A549 (cell line): Measurements from ENCODE around the gene NCBP2. TPM values are rescaled to one million over a fixed set of nuclear protein-coding genes. Genes with fewer than 3 reads are reported as not detected.

ENCODE experiments used
- ATAC-seq, 2 experiments: fragments of 200-7000 bp in 1 of 2; fragments of >200 bp in 1 of 2; cut with Nextera tagmentation in 1 of 2; cut with Tn5 transposase in 1 of 2; 3 replicates each; pipeline versions ENCODE4 v1.8.0 to v1.9.1; 2018 to 2020; ENCODE audit warnings: mild to moderate bottlenecking in 1 of 2, moderate library complexity in 1 of 2
- CTCF ChIA-PET: fragments of 300-600 bp; sonication (Branson Sonifier 250); formaldehyde crosslinking; extraction: SDS; loops from one replicate; lab custom pipeline; 2021; ENCODE audit warnings: antibody characterized with exemption, inconsistent platforms; lab: Yijun Ruan, JAX
- POLR2A ChIA-PET: fragments of 350-600 bp; formaldehyde crosslinking; extraction: SDS; loops from one replicate; lab custom pipeline; 2021; ENCODE audit warnings: antibody characterized with exemption, inconsistent platforms; lab: Yijun Ruan, JAX
- DNase-seq, 2 experiments: peaks; one replicate each; pipeline versions ENCODE4 v3.0.0 to v3.0.0-alpha.2; 2011 to 2016; ENCODE audit warnings: low read depth in 1 of 2, low spot score in 1 of 2
- FAIRE-seq: peaks from 2 replicates; lab custom pipeline; 2011; peaks lifted over from hg19 to GRCh38; lab: Jason Lieb, UNC
- H3K27ac ChIP-seq, 2 experiments: fragments of >200 bp; sonication (Bioruptor Twin); formaldehyde crosslinking; 3 replicates each; pipeline ENCODE4 v1.5.1; 2016 to 2017
- H3K4me1 ChIP-seq: fragments of >200 bp; sonication (Bioruptor Twin); formaldehyde crosslinking; 3 replicates; pipeline ENCODE4 v1.6.1; 2016
- H3K4me2 ChIP-seq: fragments of >200 bp; sonication (Bioruptor Twin); formaldehyde crosslinking; 3 replicates; pipeline ENCODE4 v1.6.1; 2016
- H3K4me3 ChIP-seq: fragments of >200 bp; sonication (Bioruptor Twin); formaldehyde crosslinking; 3 replicates; pipeline ENCODE4 v1.5.1; 2016
- H3K9me3 ChIP-seq: fragments of >200 bp; sonication (Bioruptor Twin); formaldehyde crosslinking; 3 replicates; pipeline ENCODE4 v1.6.1; 2016
- BHLHE40 ChIP-seq: IDR thresholded peaks from 2 replicates; pipeline ENCODE4 v1.6.1; 2012; ENCODE audit warnings: low read depth, low read length, inconsistent platforms
- CBX2 ChIP-seq: fragments of 200-600 bp; sonication (generic); IDR thresholded peaks from 2 replicates; pipeline ENCODE4 v1.6.1; 2016; ENCODE audit warnings: low read depth, mild to moderate bottlenecking, borderline replicate concordance
- CBX8 ChIP-seq: fragments of 200-600 bp; sonication (generic); IDR thresholded peaks from 2 replicates; pipeline ENCODE4 v1.6.1; 2016
- CEBPB ChIP-seq, 2 experiments: fragments of >200 bp in 1 of 2; sonication (Bioruptor Twin) in 1 of 2; formaldehyde crosslinking in 1 of 2; IDR thresholded peaks; 2 replicates each; pipeline ENCODE4 v1.6.1; 2012 to 2016
- CHD2 ChIP-seq: fragments of 150-350 bp; IDR thresholded peaks from 2 replicates; pipeline ENCODE4 v1.6.1; 2014; ENCODE audit warnings: low read length; ENCODE audit not compliant: partially characterized antibody
- EHF ChIP-seq: fragments of 250-450 bp; sonication (Bioruptor Pico); IDR thresholded peaks from 2 replicates; pipeline ENCODE4 v1.5.0; 2020; ENCODE audit warnings: mild to moderate bottlenecking
- ESRRA ChIP-seq: fragments of 150-350 bp; IDR thresholded peaks from 2 replicates; pipeline ENCODE4 v1.6.1; 2014; ENCODE audit warnings: mild to moderate bottlenecking, low read length, borderline replicate concordance
- FOSB ChIP-seq: fragments of 250-450 bp; sonication (Bioruptor Pico); IDR thresholded peaks from 2 replicates; pipeline ENCODE4 v1.5.0; 2020; ENCODE audit warnings: mild to moderate bottlenecking, moderate library complexity
- HEYL ChIP-seq: fragments of 250-450 bp; sonication (Bioruptor Pico); IDR thresholded peaks from 2 replicates; pipeline ENCODE4 v1.8.0; 2021; ENCODE audit warnings: mild to moderate bottlenecking, moderate library complexity
- HOXA7 ChIP-seq: fragments of 250-450 bp; sonication (Bioruptor Pico); IDR thresholded peaks from 2 replicates; pipeline ENCODE4 v1.5.0; 2020; ENCODE audit warnings: mild to moderate bottlenecking, moderate library complexity
- HOXB5 ChIP-seq: fragments of 250-450 bp; sonication (Bioruptor Pico); IDR thresholded peaks from 2 replicates; pipeline ENCODE4 v1.5.0; 2020; ENCODE audit warnings: mild to moderate bottlenecking, moderate library complexity
- JUN ChIP-seq, 2 experiments: fragments of >200 bp; sonication (Bioruptor Twin); formaldehyde crosslinking; IDR thresholded peaks; 2 replicates in 1 of 2; 3 replicates in 1 of 2; pipeline ENCODE4 v1.6.1; 2016 to 2017
- KDM1A ChIP-seq: fragments of 200-600 bp; sonication (generic); IDR thresholded peaks from 2 replicates; pipeline ENCODE4 v1.6.1; 2016; ENCODE audit warnings: low read depth, mild to moderate bottlenecking
- KDM5A ChIP-seq: fragments of 200-600 bp; sonication (generic); IDR thresholded peaks from 2 replicates; pipeline ENCODE4 v1.6.1; 2016; ENCODE audit warnings: antibody characterized with exemption, mild to moderate bottlenecking
- MAFK ChIP-seq: fragments of 450-650 bp; IDR thresholded peaks from 2 replicates; pipeline ENCODE4 v1.6.1; 2014; ENCODE audit not compliant: partially characterized antibody
- NR3C1 ChIP-seq: fragments of >200 bp; sonication (Bioruptor Twin); formaldehyde crosslinking; IDR thresholded peaks from 3 replicates; pipeline ENCODE4 v1.6.1; 2017
- PHF8 ChIP-seq: fragments of 200-600 bp; sonication (generic); IDR thresholded peaks from 2 replicates; pipeline ENCODE4 v1.6.1; 2016; ENCODE audit warnings: low read depth, mild to moderate bottlenecking, antibody characterized with exemption, moderate library complexity, borderline replicate concordance
- POLR2A ChIP-seq: IDR thresholded peaks from 2 replicates; pipeline ENCODE4 v1.6.1; 2012; ENCODE audit warnings: mild to moderate bottlenecking, low read length
- RAD21 ChIP-seq, 2 experiments: fragments of >200 bp in 1 of 2; sonication (Bioruptor Twin) in 1 of 2; formaldehyde crosslinking in 1 of 2; IDR thresholded peaks in 1 of 2; conservative IDR thresholded peaks in 1 of 2; 2 replicates in 1 of 2; 3 replicates in 1 of 2; pipeline ENCODE4 v1.6.1; 2012 to 2018; ENCODE audit warnings: inconsistent platforms in 1 of 2
- RCOR1 ChIP-seq: fragments of 150-350 bp; IDR thresholded peaks from 2 replicates; pipeline ENCODE4 v1.6.1; 2014; ENCODE audit warnings: antibody characterized with exemption, low read length, low read depth
- TP53 ChIP-seq: fragments of 250-450 bp; sonication (Bioruptor Pico); IDR thresholded peaks from 2 replicates; pipeline ENCODE4 v1.5.0; 2021; ENCODE audit warnings: mild to moderate bottlenecking, moderate library complexity
- ZC3H11A ChIP-seq: fragments of 450-650 bp; IDR thresholded peaks from 2 replicates; pipeline ENCODE4 v1.6.1; 2014; ENCODE audit warnings: antibody characterized with exemption, mild to moderate bottlenecking
- WGBS: methylation state at CpG from one replicate; pipeline ENCODE4 v1.1.6; 2017; ENCODE audit errors: missing lambda C conversion rate; 5-methylcytosine and 5-hydroxymethylcytosine counted together
- polyA plus RNA-seq, 4 experiments: library from polyadenylated mRNA; depleted of rRNA in 3 of 4; stranded (reverse); fragments of >200 nt; fragmentation: RNase III in 1 of 4; extraction: RNeasy Plus Mini Kit Qiagen cat#74134 plus additional on column Dnase treatment in 1 of 4; gene quantifications; 2 replicates in 3 of 4; 3 replicates in 1 of 4; pipeline ENCODE4 v1.2.3, GENCODE V29; 2011 to 2017

The NCBP2 gene
- polyA plus RNA-seq, 2 of the 4 experiments (the other 2 are of a cell fraction), result 63.6 to 68.0 TPM

DNA sequence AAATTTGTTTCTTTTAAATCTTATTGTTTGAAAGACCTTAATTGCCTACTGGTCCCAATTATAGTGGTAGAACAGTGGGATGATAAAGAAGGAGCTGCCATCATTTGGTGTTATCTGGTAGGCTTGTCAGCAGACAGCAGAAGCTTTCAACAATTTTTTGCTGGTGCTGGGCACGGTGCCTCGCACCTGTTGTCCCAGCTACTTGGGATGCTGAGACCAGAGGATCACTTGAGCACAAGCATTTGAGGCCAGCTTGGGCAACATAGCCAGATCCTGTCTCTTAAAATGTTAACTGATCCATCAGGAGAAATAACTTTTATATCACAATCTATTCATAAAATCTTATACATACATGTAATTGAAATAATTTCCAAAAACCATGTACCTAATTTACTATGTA lies 38.6 kb downstream of the NCBP2 start:
- no peak overlapping the region for H3K4me3 ChIP-seq
- ATAC-seq (no peak), DNase-seq (no peak), FAIRE-seq (no peak)
- H3K27ac ChIP-seq, result no peak overlapping the region
- ChIA-PET CTCF (no interaction called here), POLR2A (no interaction called here)
- no peak for TF ChIP-seq HOXB5
- TF ChIP-seq EHF, result no peak
- no peak for TF ChIP-seq BHLHE40
- TF ChIP-seq CBX8, result no peak
- no peak for TF ChIP-seq HOXA7 (CRISPR knock-in tag)
- 100% methylated on average over 2 of the region's 2 CpGs for WGBS
- H3K4me2 ChIP-seq, result no peak overlapping the region
- H3K4me1 ChIP-seq, result no peaks in the 10 kb centered on the region
- no peaks in the 10 kb centered on the region for H3K9me3 ChIP-seq

- ChIA-PET CTCF (interaction anchor here (0.6 kb wide), 3 partner anchors 9 to 346 kb away, joined by 3 to 5 read pairs (median 4); no protein-coding TSS in a partner anchor), POLR2A (no interaction called here)
- H3K4me2 ChIP-seq, result no peak overlapping the region
- H3K4me3 ChIP-seq, result no peak overlapping the region
- FAIRE-seq (no peak), ATAC-seq (no peak), DNase-seq (no peak)
- H3K4me1 ChIP-seq, result no peaks in the 10 kb centered on the region
- WGBS, result 92% methylated on average over 1 of the region's 1 CpG
- TF ChIP-seq TP53 (CRISPR knock-in tag) (no peak), FOSB (no peak), ZC3H11A (no peak), RAD21 (conservative IDR thresholded peaks at IDR 0.05 in 1 of 2, IDR thresholded peaks at IDR 0.05 in 1 of 2) (no peak), HEYL (no peak), PHF8 (no peak), ESRRA (no peak)
- no peak overlapping the region for H3K27ac ChIP-seq
- H3K9me3 ChIP-seq, result no peaks in the 10 kb centered on the region
Measured at GRCh38 chr3:196902296-196902695, 40.0 kb downstream of the NCBP2 start.

DNA sequence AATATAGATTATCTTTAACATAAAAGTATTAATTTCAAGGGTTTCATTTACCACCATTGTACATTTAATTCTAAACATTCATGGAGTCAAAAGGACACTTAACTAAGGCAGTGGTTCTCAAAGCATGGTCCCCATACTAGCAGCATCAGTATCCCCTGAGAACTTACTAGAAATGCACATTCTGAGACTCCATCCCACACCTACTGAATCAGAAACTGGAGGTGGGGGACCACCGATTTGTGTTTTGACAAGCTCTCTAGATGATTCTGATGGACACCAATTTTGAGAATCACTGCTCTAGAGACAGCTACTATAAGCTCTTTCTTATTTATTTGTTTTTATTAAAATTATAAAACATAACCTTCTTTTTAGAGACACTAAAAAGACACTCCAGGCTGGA lies 40.6 kb downstream of the NCBP2 start:
- no peak overlapping the region for H3K27ac ChIP-seq
- no peak for FAIRE-seq
- ChIA-PET POLR2A (no interaction called here), CTCF (interaction anchor here (0.6 kb wide), 3 partner anchors 10 to 345 kb away, joined by 3 to 5 read pairs (median 4); no protein-coding TSS in a partner anchor)
- WGBS, result 76% methylated on average over 1 of the region's 1 CpG
- no peak overlapping the region for H3K4me3 ChIP-seq
- no peak for ATAC-seq
- H3K4me1 ChIP-seq, result no peaks in the 10 kb centered on the region
- TF ChIP-seq CHD2, result no peak
- no peak for TF ChIP-seq EHF
- no peak for TF ChIP-seq NR3C1
- TF ChIP-seq JUN (IDR thresholded peaks at IDR 0.05), result no peak
- no peak for TF ChIP-seq PHF8
- TF ChIP-seq MAFK, result no peak
- no peak for TF ChIP-seq CBX8
- TF ChIP-seq POLR2A, result no peak
- TF ChIP-seq CEBPB (IDR thresholded peaks at IDR 0.05), result no peak
- no peak for TF ChIP-seq CBX2
- TF ChIP-seq RCOR1, result no peak
- no peak for TF ChIP-seq KDM1A
- H3K9me3 ChIP-seq, result no peaks in the 10 kb centered on the region
- no peak for DNase-seq
- no peak overlapping the region for H3K4me2 ChIP-seq

- FAIRE-seq (no peak), DNase-seq (no peak), ATAC-seq (no peak)
- TF ChIP-seq KDM5A (no peak), CBX8 (no peak), PHF8 (no peak)
- WGBS, result 96% methylated on average over 5 of the region's 6 CpGs
- Histone ChIP-seq H3K4me1 (no peaks in the 10 kb centered on the region), H3K9me3 (no peaks in the 10 kb centered on the region), H3K4me2 (no peak overlapping the region), H3K4me3 (no peak overlapping the region), H3K27ac (no peak overlapping the region)
- POLR2A ChIA-PET, result no interaction called here
- CTCF ChIA-PET, result no interaction called here
Measured at GRCh38 chr3:196896229-196896628, 46.1 kb downstream of the NCBP2 start.
